Duodenal mucosa (tissue), 2 donors: Measurements from ENCODE around the gene SCP2.
"Not testable (repeated sequence)": the region's sequence is repeated elsewhere in the genome, so short reads cannot be mapped to it uniquely, and the experiment has no call there.

Experiments
- H3K27ac ChIP-seq: one replicate; pipeline ENCODE4 v1.7.0; 2013; ENCODE audit warnings: low read depth, low read length
- H3K27me3 ChIP-seq, 2 donors: one replicate each; pipeline ENCODE4 v1.7.0; 2013; ENCODE audit warnings: low read length in 2 of 2, control low read depth in 1 of 2; ENCODE audit not compliant: insufficient read depth in 2 of 2, control insufficient read depth in 1 of 2
- H3K36me3 ChIP-seq, 2 donors: one replicate each; pipeline ENCODE4 v1.7.0; 2013; ENCODE audit warnings: low read length in 2 of 2, control low read depth in 1 of 2; ENCODE audit not compliant: insufficient read depth in 2 of 2, control insufficient read depth in 1 of 2
- H3K4me1 ChIP-seq, 2 donors: one replicate each; pipeline ENCODE4 v1.7.0; 2013; ENCODE audit warnings: low read length in 2 of 2, control low read depth in 1 of 2; ENCODE audit not compliant: insufficient read depth in 2 of 2, control insufficient read depth in 1 of 2
- H3K4me3 ChIP-seq, 2 donors: one replicate each; pipeline ENCODE4 v1.7.0; 2013; ENCODE audit warnings: low read length in 2 of 2, low read depth in 1 of 2
- H3K9ac ChIP-seq, 2 donors: one replicate each; pipeline ENCODE4 v1.7.0; 2013; ENCODE audit warnings: low read length in 2 of 2, low read depth in 1 of 2
- H3K9me3 ChIP-seq, 2 donors: one replicate each; pipeline ENCODE4 v1.7.0; 2013; ENCODE audit warnings: low read length in 2 of 2, control low read depth in 1 of 2; ENCODE audit not compliant: control insufficient read depth in 1 of 2

Gene SCP2

GRCh38 chr1:52963101-52963500, 36.0 kb downstream of the SCP2 start:
- H3K27ac ChIP-seq, result no peak overlapping the region
- H3K9ac ChIP-seq, result no peak overlapping the region
- no peak overlapping the region for H3K4me3 ChIP-seq
- peaks cover 0 to 22% of the 10 kb centered on the region in 2 donors for H3K36me3 ChIP-seq
- H3K4me1 ChIP-seq, result no peaks in the 10 kb centered on the region
- no peaks in the 10 kb centered on the region for H3K27me3 ChIP-seq
- no peaks in the 10 kb centered on the region for H3K9me3 ChIP-seq

- Histone ChIP-seq H3K4me1 (peaks cover 4 to 6% of the 10 kb centered on the region in 2 donors), H3K27ac (no peak overlapping the region), H3K27me3 (no peaks in the 10 kb centered on the region), H3K4me3 (no peak overlapping the region), H3K36me3 (peaks cover 0 to 7% of the 10 kb centered on the region in 2 donors), H3K9me3 (no peaks in the 10 kb centered on the region), H3K9ac (no peak overlapping the region)
Observed at GRCh38 chr1:52967666-52968065, 40.6 kb downstream of the SCP2 start.

- H3K36me3 ChIP-seq, H3K4me3 ChIP-seq: not testable (repeated sequence)
Observed at GRCh38 chr1:52969234-52969633, 42.2 kb downstream of the SCP2 start.

GRCh38 chr1:52970149-52970548, 43.1 kb downstream of the SCP2 start:
- no peak overlapping the region for H3K9ac ChIP-seq
- no peaks in the 10 kb centered on the region for H3K9me3 ChIP-seq
- peaks cover 4 to 6% of the 10 kb centered on the region in 2 donors for H3K4me1 ChIP-seq
- peaks cover 0 to 4% of the 10 kb centered on the region in 2 donors for H3K36me3 ChIP-seq
- H3K4me3 ChIP-seq, result no peak overlapping the region
- H3K27ac ChIP-seq, result no peak overlapping the region
- no peaks in the 10 kb centered on the region for H3K27me3 ChIP-seq

More at GRCh38 chr1:52969234-52969633, 42.2 kb downstream of the SCP2 start:
- H3K9me3 ChIP-seq, H3K9ac ChIP-seq, H3K27ac ChIP-seq, H3K27me3 ChIP-seq, H3K4me1 ChIP-seq: not testable (repeated sequence)

GRCh38 chr1:52973841-52974240, 46.8 kb downstream of the SCP2 start:
- Histone ChIP-seq H3K9ac (no peak overlapping the region), H3K4me1 (peaks cover 4 to 6% of the 10 kb centered on the region in 2 donors), H3K4me3 (no peak overlapping the region), H3K36me3 (peaks cover 14 to 26% of the 10 kb centered on the region in 2 donors), H3K27ac (no peak overlapping the region), H3K27me3 (no peaks in the 10 kb centered on the region), H3K9me3 (no peaks in the 10 kb centered on the region)

GRCh38 chr1:52976183-52977035, 49.3 kb downstream of the SCP2 start:
- H3K36me3 ChIP-seq, result peaks cover 14 to 42% of the 10 kb centered on the region in 2 donors

GRCh38 chr1:52978045-52978444, 51.0 kb downstream of the SCP2 start:
- Histone ChIP-seq H3K4me3 (no peak overlapping the region), H3K27me3 (no peaks in the 10 kb centered on the region), H3K9ac (no peak overlapping the region), H3K36me3 (peaks cover 17 to 46% of the 10 kb centered on the region in 2 donors), H3K4me1 (no peaks in the 10 kb centered on the region), H3K9me3 (no peaks in the 10 kb centered on the region), H3K27ac (no peak overlapping the region)

More at GRCh38 chr1:52976183-52977035, 49.3 kb downstream of the SCP2 start:
- no peaks in the 10 kb centered on the region for H3K9me3 ChIP-seq
- no peak overlapping the region for H3K27ac ChIP-seq
- H3K9ac ChIP-seq, result no peak overlapping the region
- no peaks in the 10 kb centered on the region for H3K27me3 ChIP-seq
- H3K4me1 ChIP-seq, result no peaks in the 10 kb centered on the region
- H3K4me3 ChIP-seq, result no peak overlapping the region

GRCh38 chr1:52992733-52993132, 65.7 kb downstream of the SCP2 start:
- H3K27ac ChIP-seq, H3K9me3 ChIP-seq, H3K4me3 ChIP-seq, H3K4me1 ChIP-seq, H3K27me3 ChIP-seq, H3K9ac ChIP-seq: not testable (repeated sequence)
- H3K36me3 ChIP-seq, result peaks cover 10 to 30% of the 10 kb centered on the region in 2 donors

GRCh38 chr1:52994656-52995055, 67.6 kb downstream of the SCP2 start:
- no peaks in the 10 kb centered on the region for H3K27me3 ChIP-seq
- H3K36me3 ChIP-seq, result peaks cover 6 to 24% of the 10 kb centered on the region in 2 donors
- no peaks in the 10 kb centered on the region for H3K9me3 ChIP-seq
- H3K4me1 ChIP-seq, result no peaks in the 10 kb centered on the region
- no peak overlapping the region for H3K4me3 ChIP-seq
- H3K9ac ChIP-seq, result no peak overlapping the region
- no peak overlapping the region for H3K27ac ChIP-seq

GRCh38 chr1:52996653-52997052, 69.6 kb downstream of the SCP2 start:
- Histone ChIP-seq H3K4me3 (no peak overlapping the region), H3K9ac (no peak overlapping the region), H3K9me3 (no peaks in the 10 kb centered on the region), H3K36me3 (peaks cover 6 to 19% of the 10 kb centered on the region in 2 donors), H3K27ac (no peak overlapping the region), H3K4me1 (no peaks in the 10 kb centered on the region), H3K27me3 (no peaks in the 10 kb centered on the region)
